HG03060 (cell line): ENCODE measurements around the gene PNLIPRP3.

Experiments used
- ATAC-seq: cut with Tn5 transposase; IDR thresholded peaks from one replicate; pipeline ENCODE4 v1.9.1; 2021; ENCODE audit warnings: low read depth, moderate number of reproducible peaks; ENCODE audit not compliant: unreplicated experiment

Gene PNLIPRP3

DNA sequence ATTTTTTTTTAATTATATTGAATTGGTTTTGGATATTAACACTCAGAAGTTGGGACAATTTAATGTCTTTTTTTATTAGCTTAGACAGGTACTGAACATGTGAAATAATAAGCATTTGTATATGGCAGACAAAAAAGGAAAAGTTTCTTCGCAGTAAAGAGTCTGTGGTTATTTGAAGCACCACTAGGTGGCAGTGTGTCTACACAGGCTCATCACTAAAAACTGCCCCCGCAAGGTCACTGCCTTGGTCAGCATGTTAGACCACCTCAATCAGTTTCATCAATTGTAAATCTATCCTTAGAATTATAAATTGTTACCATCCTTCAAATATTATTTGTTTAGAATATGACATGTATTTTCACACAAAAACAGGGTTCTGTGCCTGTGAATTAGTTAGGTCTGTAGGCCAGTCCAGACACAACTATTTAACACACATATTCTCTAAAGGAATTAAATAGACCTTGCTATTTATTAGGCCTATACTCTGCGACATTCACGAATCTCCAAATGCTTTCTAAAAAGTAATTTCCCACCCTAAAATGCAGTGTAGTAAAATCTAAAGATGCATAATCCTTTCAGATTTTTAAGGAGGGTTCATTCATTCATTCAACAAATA is 17.0 kb downstream of the PNLIPRP3 start:
- ATAC-seq: no peak

DNA sequence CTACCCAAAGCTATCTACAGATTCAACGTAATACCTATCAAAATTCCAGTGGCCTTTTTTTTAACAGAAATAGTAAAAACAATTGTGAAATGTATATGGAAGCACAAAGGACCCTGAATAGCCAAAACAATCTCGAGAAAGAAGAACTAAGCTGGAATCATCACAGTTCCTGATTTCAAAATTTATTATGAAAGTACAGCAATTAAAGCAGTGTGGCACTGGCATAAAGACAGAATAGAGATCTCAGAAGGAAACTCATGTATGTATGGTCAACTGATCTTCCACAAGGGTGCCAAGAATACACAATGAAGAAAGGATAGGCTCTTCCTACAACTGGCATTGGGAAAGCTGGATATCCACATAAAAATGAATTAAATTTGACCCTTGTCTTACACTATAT is 23.2 kb downstream of the PNLIPRP3 start:
- ATAC-seq: no peak

DNA sequence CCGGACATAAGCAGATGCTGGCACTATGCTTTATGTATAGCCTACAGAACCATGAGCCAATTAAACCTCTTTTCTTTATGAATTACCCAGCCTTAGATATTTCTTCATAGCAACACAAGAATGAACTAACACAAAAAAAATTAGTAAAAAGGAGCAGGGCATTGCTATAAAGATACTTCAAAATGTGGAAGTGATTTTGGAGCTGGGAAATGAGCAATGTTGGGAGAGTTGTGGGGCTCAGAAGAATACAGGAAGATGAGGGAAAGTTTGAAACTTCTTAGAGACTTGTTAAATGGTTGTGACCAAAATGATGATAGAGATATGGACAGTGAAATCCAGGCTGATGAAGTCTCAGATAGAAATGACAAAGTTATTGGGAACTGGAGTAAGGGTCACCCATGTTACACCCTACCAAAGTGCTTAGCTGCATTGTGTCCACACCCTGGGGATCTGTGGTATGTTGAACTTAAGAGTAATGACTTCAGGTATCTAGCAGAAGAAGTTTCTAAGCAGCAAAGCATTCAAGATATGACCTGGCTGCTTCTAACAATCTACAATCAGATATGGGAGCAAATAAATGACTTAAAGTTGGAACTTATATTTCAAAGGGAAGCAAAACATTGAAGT is 24.2 kb downstream of the PNLIPRP3 start:
- ATAC-seq: no peak

DNA sequence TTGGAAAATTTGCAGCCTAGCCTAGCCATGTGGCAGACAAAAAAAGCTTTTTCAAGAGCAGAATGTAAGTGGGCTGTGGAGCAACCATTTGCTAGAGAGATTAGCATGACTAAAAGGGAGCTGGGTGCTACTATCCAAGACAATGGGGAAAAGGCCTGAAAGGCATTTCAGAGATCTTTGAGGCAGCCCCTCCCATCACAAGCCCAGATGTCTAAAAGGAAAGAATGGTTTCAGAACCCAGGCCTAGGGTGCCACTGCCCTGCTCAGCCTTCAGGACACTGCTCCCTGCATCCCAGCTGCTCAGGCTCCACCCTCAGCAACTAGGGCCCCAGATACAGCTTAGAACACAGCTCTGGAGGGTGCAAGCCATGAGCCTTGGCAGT is 24.7 kb downstream of the PNLIPRP3 start:
- no peak for ATAC-seq

DNA sequence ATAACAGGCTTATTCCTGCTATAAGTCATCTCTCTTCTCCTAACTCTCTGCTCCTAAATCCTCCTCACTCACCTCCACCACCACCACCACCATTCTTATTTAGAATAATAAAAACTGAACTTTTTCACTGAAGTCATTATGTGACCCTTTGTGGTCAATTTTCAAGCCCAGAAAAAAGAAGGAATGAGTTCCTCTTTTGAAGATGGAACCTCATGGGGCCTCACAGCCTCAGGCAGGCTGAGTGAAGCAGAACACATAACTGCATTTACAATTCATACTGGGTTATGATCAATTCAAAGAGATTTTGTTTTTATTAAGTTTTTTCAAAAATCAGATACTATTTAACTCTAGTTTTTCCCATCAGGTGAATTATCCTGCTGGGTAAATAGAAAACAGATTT is 29.8 kb downstream of the PNLIPRP3 start:
- ATAC-seq: no peak

DNA sequence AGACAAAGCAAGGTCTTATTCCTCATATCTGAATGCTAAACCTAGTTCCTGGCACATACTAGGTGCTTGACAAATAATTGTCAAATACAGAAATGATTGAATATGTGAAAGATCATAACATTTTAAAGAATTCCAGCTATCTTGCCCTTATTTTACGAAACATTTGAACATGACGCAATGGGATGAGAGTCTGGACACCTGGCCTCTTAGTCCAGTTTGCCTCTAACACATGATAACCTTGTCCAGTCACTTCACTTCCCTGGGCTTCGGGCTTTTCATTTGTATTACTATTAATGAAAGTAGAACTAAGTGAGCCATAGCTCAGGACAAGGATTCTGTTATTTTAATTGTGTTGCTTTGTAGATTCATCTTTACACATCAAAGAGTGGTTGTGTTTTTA is 32.6 kb downstream of the PNLIPRP3 start:
- no peak for ATAC-seq

DNA sequence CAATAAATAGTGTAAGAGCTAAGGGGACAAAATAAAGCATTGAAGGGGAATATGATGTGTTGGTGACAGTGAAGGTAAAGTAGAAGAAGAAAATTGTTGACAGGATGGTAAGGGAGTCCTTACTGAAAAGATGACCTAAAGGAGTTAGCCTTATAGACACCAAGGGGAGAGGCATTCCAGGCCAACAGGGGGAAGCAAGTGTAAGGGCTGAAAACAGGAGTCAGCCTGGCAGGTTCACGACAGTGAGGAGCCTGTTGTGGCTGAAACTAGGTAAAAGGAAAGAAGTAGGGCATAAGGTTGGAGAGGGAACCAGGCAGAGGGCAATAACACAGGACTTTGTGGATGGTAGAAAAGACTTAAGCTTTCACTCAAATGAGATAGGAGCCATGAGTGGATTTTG is 34.0 kb downstream of the PNLIPRP3 start:
- no peak for ATAC-seq

DNA sequence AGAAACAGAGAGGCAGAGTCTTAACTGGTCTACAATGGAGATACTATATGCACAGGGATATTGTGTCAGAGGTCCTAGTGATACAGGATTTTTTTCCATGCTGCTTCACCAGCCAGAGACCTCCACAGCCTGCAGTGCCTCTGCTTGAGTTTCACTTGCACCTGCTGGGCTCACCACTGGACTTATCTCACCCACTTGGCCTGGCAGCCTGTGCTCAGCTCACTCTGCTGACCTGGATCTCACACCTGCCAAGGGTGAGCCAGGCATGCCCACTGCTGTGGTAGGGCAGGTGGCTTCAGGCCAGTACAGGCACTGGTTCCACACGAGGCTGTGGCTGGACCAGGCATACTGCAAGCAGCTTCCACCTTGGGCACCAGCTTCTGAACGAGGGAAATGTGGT is 36.6 kb downstream of the PNLIPRP3 start:
- no peak for ATAC-seq

- ATAC-seq: no peak
Observed at GRCh38 chr10:116465546-116465945, 37.9 kb downstream of the PNLIPRP3 start.

GRCh38 chr10:116466715-116467422 is 39.2 kb downstream of the PNLIPRP3 start:
- ATAC-seq: no peak

DNA sequence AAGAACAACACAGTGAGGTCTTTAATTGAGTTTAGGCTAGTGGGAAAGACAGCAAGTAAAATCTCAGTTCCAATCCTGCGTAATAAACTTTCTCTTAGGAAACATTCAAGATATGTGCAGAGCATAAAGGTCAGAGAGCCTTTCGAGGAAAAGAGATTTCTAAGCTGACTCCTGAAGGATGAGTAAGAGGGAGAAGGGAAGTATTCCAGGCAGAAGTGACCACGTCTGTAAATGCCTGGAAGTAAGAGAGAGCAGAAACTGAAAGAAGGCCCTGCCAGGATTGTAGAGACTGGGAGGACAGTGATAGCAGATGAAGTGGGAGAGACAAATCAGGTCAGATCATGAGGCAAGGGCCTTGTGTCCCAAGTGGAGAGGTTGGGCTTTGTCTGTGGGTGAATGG is 41.8 kb downstream of the PNLIPRP3 start:
- ATAC-seq: no peak

DNA sequence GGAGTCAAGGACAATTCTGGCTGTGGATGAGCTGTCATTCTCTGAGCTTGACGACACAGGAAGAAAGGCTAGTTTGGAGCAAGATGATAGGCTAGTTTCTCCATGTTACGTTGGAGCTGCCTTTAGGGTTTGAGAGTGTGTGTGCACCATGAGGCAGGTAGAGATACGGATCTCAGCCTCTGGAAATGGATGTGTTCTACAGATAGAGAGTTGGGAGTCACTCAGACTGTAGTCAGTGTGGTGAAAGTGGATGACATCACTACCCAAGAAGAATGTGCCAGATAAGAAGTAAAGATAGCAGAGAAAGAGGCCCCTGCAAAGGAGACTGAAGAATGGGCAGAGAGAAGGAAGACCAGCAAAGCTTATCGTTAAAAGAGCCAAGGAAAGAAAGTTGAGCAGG is 42.4 kb downstream of the PNLIPRP3 start:
- ATAC-seq: no peak

- ATAC-seq: no peak
Observed at GRCh38 chr10:116470768-116471415, 43.2 kb downstream of the PNLIPRP3 start.

GRCh38 chr10:116472891-116473290 is 45.2 kb downstream of the PNLIPRP3 start:
- ATAC-seq: no peak

DNA sequence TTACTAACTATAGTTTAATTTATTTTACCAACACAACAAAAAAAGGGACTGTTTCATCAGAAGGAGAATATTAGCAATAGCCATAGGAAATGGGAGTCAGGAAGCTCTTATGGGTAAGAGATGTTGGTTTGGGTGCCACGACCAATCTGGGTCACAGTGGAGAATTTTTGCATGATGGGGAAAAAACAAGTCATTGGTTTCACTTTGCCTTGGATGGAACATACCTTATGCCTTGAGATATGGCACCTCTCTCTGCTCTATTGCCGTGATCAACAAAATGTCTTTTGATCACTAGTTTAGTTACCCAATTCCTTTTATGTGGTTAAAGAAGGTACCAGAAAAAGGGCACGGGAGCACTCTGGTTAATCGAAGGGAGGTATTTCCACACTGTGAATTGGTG is 48.2 kb downstream of the PNLIPRP3 start:
- ATAC-seq: no peak

GRCh38 chr10:116476461-116476860 is 48.8 kb downstream of the PNLIPRP3 start:
- no peak for ATAC-seq

GRCh38 chr10:116477986-116478664 is 50.5 kb downstream of the PNLIPRP3 start:
- no peak for ATAC-seq

DNA sequence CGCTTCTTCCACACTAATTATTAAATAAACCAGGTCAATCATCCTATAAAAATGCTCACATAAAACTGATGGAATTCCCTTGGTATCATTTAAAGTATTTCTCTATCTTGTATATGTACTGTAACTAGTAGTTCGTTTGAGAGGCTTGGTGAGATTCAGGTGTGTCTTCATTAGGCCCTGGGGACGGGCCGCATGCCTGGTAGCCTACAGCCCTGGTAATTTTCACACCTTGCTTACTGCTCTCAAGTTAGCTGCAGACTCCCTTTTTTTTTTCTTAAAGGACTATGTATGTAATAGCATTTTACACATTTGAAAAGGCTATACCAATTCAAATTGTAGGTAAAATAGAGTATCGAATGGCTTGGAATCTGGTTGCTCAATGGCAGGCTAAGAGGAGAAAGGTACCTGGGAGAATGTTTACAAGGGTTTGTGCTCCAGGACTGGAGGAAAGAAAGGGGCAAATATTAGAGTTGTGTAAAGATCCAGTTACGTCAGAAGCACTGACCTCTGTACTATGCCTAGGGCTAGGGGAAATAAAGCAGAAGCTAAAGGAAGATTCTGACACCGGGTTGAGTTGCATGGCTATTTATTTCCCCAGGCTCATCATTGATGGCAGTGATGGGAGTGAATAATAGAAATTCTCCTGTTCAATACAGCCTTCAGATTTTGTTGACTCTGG is 59.3 kb downstream of the PNLIPRP3 start:
- no peak for ATAC-seq

DNA sequence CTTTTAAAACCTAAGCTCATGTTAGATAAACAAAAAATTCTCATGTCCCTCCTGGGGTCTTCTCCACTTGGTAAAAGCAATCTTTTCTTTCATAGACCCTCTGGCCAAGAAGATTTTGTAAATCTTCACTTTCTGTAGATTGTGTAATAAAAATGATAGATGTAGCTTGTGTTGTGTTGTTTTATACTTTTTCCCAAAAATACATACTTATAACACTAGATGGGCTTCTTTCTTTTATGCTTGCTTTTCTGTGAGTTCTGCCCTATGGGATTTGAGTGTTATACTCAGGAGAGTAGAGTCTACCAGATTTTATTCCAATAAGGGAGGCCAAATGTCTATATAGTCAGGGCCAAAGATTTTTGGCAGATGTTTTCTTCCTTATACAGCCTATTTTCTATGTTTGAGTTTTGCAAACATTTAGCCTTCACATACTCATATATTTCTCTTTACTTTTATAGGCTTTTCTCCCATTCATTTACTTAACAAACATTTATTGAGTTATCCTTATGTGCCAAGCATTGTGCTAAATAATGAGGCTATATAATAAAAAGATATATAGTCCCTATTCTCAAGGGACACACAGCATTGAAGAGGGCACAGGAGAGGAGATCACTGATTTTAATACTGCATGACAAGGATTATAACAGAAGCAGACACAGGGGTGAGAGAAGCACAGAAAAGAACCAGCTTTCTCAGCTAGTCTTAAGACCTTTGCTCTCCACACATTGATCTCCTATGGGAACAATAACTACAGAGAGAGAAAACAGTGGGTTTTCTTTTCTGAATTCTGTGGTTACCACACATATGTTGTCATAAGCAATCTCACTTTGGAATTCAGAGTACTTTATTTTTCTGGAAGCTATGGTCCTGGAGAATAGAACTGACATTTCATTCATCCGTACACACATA is 60.1 kb downstream of the PNLIPRP3 start:
- ATAC-seq: no peak
